ENCODE data around the gene PCDHA4.
A peak's percentile ranks its signal among the peaks of the same experiment; 100 is the strongest.
"Not testable (repeated sequence)": the region's sequence is repeated elsewhere in the genome, so short reads cannot be mapped to it uniquely, and the experiment has no call there.

The PCDHA4 gene

DNA sequence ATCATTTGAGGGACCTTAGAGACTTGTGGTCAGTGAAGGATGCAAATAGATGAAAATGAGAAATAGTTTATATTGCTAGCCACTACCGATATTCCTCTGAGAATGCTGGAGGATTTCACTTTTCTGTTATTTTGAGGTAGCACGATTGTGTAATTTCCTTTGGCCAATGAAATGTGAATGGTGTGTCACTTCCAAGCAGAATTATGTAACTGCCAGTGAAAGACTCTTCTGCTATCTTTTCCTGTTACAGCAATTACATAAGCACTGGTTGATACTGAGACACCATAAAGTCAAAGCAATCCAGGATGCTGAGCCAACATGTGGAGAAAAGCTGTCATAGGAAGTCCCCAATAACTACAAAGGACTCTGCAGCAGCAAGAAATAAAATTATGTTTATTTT lies 15.8 kb upstream of the PCDHA4 start:
- ChIA-PET POLR2A (no interaction called here), CTCF (no interaction called here)
- no peak for DNase-seq (ENCODE audit: extremely low spot score)
- no peak for TF ChIP-seq ZNF384 (IDR thresholded peaks at IDR 0.05)
- no peak for TF ChIP-seq SUZ12 (IDR thresholded peaks at IDR 0.05)
- no peak for TF ChIP-seq L3MBTL2 (conservative IDR thresholded peaks at IDR 0.05)

DNA sequence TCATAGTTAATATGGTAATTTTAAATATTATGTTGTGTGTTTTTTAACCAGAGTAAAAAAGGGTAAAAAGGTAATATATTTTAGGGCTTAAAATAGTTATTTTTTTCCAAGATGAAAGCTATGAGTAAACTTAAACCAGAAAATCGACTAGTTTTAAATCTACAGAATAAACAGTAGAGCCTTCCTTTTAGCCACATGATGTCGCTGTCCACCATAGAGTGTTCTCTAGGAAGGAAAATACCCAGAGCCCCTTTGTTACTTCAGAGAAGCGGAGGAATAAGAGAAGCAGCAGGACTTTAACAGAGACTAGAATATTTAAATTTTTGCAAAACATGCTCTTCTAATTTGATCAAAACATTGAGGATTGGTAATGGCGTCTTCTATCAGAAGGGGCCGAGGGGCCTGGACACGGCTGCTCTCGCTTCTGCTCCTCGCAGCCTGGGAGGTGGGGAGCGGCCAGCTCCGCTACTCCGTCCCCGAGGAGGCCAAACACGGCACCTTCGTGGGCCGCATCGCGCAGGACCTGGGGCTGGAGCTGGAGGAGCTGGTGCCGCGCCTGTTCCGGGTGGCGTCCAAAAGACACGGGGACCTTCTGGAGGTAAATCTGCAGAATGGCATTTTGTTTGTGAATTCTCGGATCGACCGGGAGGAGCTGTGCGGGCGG lies 12.1 kb upstream of the PCDHA4 start, which contains the start of gene PCDHA2:
Gene PCDHA2 (plus strand): TSS at position 258 of the 664 bp plus-strand sequence.
- DNase-seq (ENCODE audit: extremely low spot score), result no peak
- ChIA-PET CTCF (no interaction called here), POLR2A (no interaction called here)
- no peak for TF ChIP-seq FOXM1 (IDR thresholded peaks at IDR 0.05; ENCODE audit: borderline replicate concordance)
- no peak for TF ChIP-seq NFRKB (IDR thresholded peaks at IDR 0.05)
- TF ChIP-seq HDGF (IDR thresholded peaks at IDR 0.05; ENCODE audit: borderline replicate concordance), result no peak
- no peak for TF ChIP-seq SUZ12 (IDR thresholded peaks at IDR 0.05)
- TF ChIP-seq LEF1 (IDR thresholded peaks at IDR 0.05; ENCODE audit: borderline replicate concordance), result no peak
- no peak for TF ChIP-seq BHLHE40 (IDR thresholded peaks at IDR 0.05; ENCODE audit: borderline replicate concordance)
- no peak for TF ChIP-seq TARDBP (IDR thresholded peaks at IDR 0.05)
- TF ChIP-seq, protein P1, sequence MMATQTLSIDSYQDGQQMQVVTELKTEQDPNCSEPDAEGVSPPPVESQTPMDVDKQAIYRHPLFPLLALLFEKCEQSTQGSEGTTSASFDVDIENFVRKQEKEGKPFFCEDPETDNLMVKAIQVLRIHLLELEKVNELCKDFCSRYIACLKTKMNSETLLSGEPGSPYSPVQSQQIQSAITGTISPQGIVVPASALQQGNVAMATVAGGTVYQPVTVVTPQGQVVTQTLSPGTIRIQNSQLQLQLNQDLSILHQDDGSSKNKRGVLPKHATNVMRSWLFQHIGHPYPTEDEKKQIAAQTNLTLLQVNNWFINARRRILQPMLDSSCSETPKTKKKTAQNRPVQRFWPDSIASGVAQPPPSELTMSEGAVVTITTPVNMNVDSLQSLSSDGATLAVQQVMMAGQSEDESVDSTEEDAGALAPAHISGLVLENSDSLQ (IDR thresholded peaks at IDR 0.05), result no peak
- TF ChIP-seq SP1 (IDR thresholded peaks at IDR 0.05), result no peak
- TF ChIP-seq FOXA1 (IDR thresholded peaks at IDR 0.05), result no peak
- TF ChIP-seq ARNT (IDR thresholded peaks at IDR 0.05), result no peak
- TF ChIP-seq CTBP1 (IDR thresholded peaks at IDR 0.05; ENCODE audit: borderline replicate concordance), result no peak
- TF ChIP-seq L3MBTL2 (conservative IDR thresholded peaks at IDR 0.05), result no peak
- TF ChIP-seq ZNF384 (IDR thresholded peaks at IDR 0.05), result no peak

- no peak for TF ChIP-seq FOXK2 (IDR thresholded peaks at IDR 0.05)
- no peak for TF ChIP-seq LEF1 (IDR thresholded peaks at IDR 0.05; ENCODE audit: borderline replicate concordance)
- no peak for TF ChIP-seq HDGF (IDR thresholded peaks at IDR 0.05; ENCODE audit: borderline replicate concordance)
- TF ChIP-seq L3MBTL2 (conservative IDR thresholded peaks at IDR 0.05), result no peak
- TF ChIP-seq FOXM1 (IDR thresholded peaks at IDR 0.05; ENCODE audit: borderline replicate concordance), result no peak
- CTCF ChIA-PET, result no interaction called here
- DNase-seq (ENCODE audit: extremely low spot score), result peak; percentile 16
- POLR2A ChIA-PET, result no interaction called here
These were observed 11.6 kb upstream of the PCDHA4 start for GRCh38 chr5:140795259-140795641.

GRCh38 chr5:140796072-140796717 lies 10.7 kb upstream of the PCDHA4 start:
- CTCF ChIA-PET; DNase-seq (ENCODE audit: extremely low spot score); POLR2A ChIA-PET: not testable (repeated sequence)

GRCh38 chr5:140796718-140797095 lies 10.2 kb upstream of the PCDHA4 start:
- DNase-seq (ENCODE audit: extremely low spot score), result no peak
- ChIA-PET POLR2A (no interaction called here), CTCF (no interaction called here)
- TF ChIP-seq FOXA1 (IDR thresholded peaks at IDR 0.05) (no peak), FOXM1 (IDR thresholded peaks at IDR 0.05; ENCODE audit: borderline replicate concordance) (no peak), TARDBP (IDR thresholded peaks at IDR 0.05) (no peak), L3MBTL2 (conservative IDR thresholded peaks at IDR 0.05) (no peak), BHLHE40 (IDR thresholded peaks at IDR 0.05; ENCODE audit: borderline replicate concordance) (no peak), ELF4 (IDR thresholded peaks at IDR 0.05) (no peak)

DNA sequence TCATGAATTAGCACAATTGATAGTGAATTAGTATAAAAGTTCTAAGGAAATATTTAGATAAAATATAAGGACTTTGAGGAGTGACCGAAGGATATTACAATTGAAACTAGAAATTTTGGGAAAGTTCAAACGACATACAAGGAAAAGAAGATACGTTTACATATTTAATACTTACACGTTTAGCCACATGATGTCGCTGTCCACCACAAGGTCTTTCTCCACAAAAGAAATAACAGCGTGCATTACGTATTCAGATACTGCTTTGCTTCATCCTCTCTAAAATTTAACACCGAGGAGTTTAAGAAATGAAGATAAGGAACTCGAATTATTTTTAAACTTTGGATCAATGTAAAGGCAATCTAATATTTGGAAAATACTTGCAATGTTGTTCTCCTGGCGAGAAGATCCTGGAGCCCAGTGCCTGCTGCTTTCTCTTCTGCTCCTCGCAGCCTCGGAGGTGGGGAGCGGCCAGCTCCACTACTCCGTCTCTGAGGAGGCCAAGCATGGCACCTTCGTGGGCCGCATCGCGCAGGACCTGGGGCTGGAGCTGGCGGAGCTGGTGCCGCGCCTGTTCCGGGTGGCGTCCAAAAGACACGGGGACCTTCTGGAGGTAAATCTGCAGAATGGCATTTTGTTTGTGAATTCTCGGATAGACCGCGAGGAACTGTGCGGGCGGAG lies 5.9 kb upstream of the PCDHA4 start, which contains the start of gene PCDHA3:
Gene PCDHA3 (plus strand): TSS at position 242 of the 678 bp plus-strand sequence.
- POLR2A ChIA-PET, result no interaction called here
- CTCF ChIA-PET, result no interaction called here
- no peak for DNase-seq (ENCODE audit: extremely low spot score)
- TF ChIP-seq BHLHE40 (IDR thresholded peaks at IDR 0.05; ENCODE audit: borderline replicate concordance), result no peak
- no peak for TF ChIP-seq FOXM1 (IDR thresholded peaks at IDR 0.05; ENCODE audit: borderline replicate concordance)
- no peak for TF ChIP-seq SP1 (IDR thresholded peaks at IDR 0.05)
- no peak for TF ChIP-seq ARNT (IDR thresholded peaks at IDR 0.05)
- no peak for TF ChIP-seq ELF4 (IDR thresholded peaks at IDR 0.05)
- TF ChIP-seq CTBP1 (IDR thresholded peaks at IDR 0.05; ENCODE audit: borderline replicate concordance), result no peak
- TF ChIP-seq SUZ12 (IDR thresholded peaks at IDR 0.05), result no peak
- no peak for TF ChIP-seq HDGF (IDR thresholded peaks at IDR 0.05; ENCODE audit: borderline replicate concordance)

DNA sequence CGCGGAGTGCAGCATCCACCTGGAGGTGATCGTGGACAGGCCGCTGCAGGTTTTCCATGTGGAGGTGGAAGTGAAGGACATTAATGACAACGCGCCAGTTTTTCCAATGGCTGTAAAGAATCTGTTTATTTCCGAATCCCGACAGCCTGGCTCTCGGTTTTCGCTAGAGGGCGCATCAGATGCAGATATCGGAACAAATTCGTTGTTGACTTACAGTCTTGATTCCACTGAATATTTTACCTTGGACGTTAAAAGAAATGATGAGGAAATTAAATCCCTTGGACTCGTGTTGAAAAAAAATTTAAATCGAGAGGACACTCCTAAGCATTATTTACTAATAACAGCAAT lies 5.4 kb upstream of the PCDHA4 start:
- ChIA-PET CTCF (no interaction called here), POLR2A (no interaction called here)
- no peak for TF ChIP-seq CTBP1 (IDR thresholded peaks at IDR 0.05; ENCODE audit: borderline replicate concordance)
- TF ChIP-seq ARNT (IDR thresholded peaks at IDR 0.05), result no peak
- no peak for TF ChIP-seq TARDBP (IDR thresholded peaks at IDR 0.05)
- no peak for TF ChIP-seq NFRKB (IDR thresholded peaks at IDR 0.05)
- TF ChIP-seq LEF1 (IDR thresholded peaks at IDR 0.05; ENCODE audit: borderline replicate concordance), result no peak
- TF ChIP-seq, protein P1 (IDR thresholded peaks at IDR 0.05), result no peak
- no peak for TF ChIP-seq SUZ12 (IDR thresholded peaks at IDR 0.05)
- TF ChIP-seq SP1 (IDR thresholded peaks at IDR 0.05), result no peak
- no peak for TF ChIP-seq ZNF384 (IDR thresholded peaks at IDR 0.05)
- no peak for TF ChIP-seq ELF4 (IDR thresholded peaks at IDR 0.05)
- no peak for TF ChIP-seq FOXK2 (IDR thresholded peaks at IDR 0.05)
- DNase-seq (ENCODE audit: extremely low spot score), result no peak

GRCh38 chr5:140802381-140802780 lies 4.5 kb upstream of the PCDHA4 start:
- CTCF ChIA-PET; DNase-seq (ENCODE audit: extremely low spot score); POLR2A ChIA-PET: not testable (repeated sequence)
